Mucosa of descending colon (tissue), 3 donors: ENCODE results near the gene EDN3. TPM values are rescaled to one million over a fixed set of nuclear protein-coding genes. Genes with fewer than 3 reads are reported as not detected.

ENCODE experiments used
- ATAC-seq: fragments of 200-7000 bp; cut with Tn5 transposase; one replicate; pipeline ENCODE4 v1.9.1; 2020; ENCODE audit warnings: mild to moderate bottlenecking, moderate library complexity
- DNase-seq, 3 donors: peaks; one replicate each; pipeline ENCODE4 v3.0.0-alpha.2; 2020
- H3K36me3 ChIP-seq: fragments of 200-600 bp; one replicate; pipeline ENCODE4 v1.8.0; 2021; ENCODE audit warnings: low read depth, mild to moderate bottlenecking
- H3K4me1 ChIP-seq: fragments of 200-600 bp; one replicate; pipeline ENCODE4 v1.8.0; 2021; ENCODE audit warnings: low read depth, mild to moderate bottlenecking
- H3K4me3 ChIP-seq: fragments of 200-600 bp; one replicate; pipeline ENCODE4 v1.8.0; 2021; ENCODE audit warnings: mild to moderate bottlenecking
- H3K9me3 ChIP-seq: fragments of 200-600 bp; one replicate; pipeline ENCODE4 v1.8.0; 2021; ENCODE audit warnings: mild to moderate bottlenecking
- intact Hi-C, 2 donors: fragments of 100-400 bp; cut with DNase I in 1 of 2; cut with micrococcal nuclease in 1 of 2; formaldehyde crosslinking; loops; one replicate each; pipeline versions ENCODE4 v1.11.0 to v1.11.1; 2022; cut with DNase I, micrococcal nuclease
- total RNA-seq, 3 donors: library from RNA; stranded (reverse); fragmentation: NEBNext Ultra II Directional in 2 of 3; extraction: Animal tissue kit (Norgen Biotek cat#: 25700) in 2 of 3; gene quantifications; one replicate each; pipeline versions ENCODE4 v1.2.1 to v1.2.4, GENCODE V29; 2021 to 2023
- TF ChIP-seq, protein P1 (sequence below): fragments of 200-600 bp; IDR thresholded peaks from one replicate; pipeline ENCODE4 v1.8.0; 2022; ENCODE audit warnings: antibody characterized with exemption, mild to moderate bottlenecking
- donor health status: DM: no; HTN: no; CAD: no; lungs with moderate emphysema.
- donor health status: DM: no; HTN: no; CAD: no.
- donor health status: DM: no; HTN: yes; CAD: no.

Gene EDN3
- total RNA-seq, 3 donors from 2014 or later, result 34.3 to 80.4 (median 51.1) TPM

DNA sequence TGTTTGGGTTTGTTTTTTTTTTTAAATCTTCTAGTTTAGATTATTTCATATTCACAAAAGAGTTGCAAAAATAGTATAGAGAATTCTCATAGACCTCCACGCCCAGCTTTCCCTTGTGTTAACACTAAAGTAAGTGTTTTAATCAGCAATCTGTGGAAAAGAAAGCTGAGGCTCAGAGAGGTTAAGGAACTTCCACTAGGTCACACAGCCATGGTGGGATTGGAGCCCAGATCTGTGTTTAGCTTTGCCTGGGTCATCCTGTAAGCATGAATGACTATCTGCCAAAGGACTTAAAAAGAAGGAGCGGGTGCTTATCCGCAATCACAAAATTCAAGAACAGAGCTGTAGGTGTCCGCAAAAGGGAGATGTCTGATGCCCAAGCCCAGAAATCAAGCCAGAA is 60.5 kb downstream of the EDN3 start:
- no peaks in the 10 kb centered on the region for H3K36me3 ChIP-seq
- no peak overlapping the region for H3K4me3 ChIP-seq
- H3K9me3 ChIP-seq, result no peaks in the 10 kb centered on the region
- no peaks in the 10 kb centered on the region for H3K4me1 ChIP-seq
- ATAC-seq, result no peak
- intact Hi-C loops, result no loop called here
- TF ChIP-seq, protein P1, sequence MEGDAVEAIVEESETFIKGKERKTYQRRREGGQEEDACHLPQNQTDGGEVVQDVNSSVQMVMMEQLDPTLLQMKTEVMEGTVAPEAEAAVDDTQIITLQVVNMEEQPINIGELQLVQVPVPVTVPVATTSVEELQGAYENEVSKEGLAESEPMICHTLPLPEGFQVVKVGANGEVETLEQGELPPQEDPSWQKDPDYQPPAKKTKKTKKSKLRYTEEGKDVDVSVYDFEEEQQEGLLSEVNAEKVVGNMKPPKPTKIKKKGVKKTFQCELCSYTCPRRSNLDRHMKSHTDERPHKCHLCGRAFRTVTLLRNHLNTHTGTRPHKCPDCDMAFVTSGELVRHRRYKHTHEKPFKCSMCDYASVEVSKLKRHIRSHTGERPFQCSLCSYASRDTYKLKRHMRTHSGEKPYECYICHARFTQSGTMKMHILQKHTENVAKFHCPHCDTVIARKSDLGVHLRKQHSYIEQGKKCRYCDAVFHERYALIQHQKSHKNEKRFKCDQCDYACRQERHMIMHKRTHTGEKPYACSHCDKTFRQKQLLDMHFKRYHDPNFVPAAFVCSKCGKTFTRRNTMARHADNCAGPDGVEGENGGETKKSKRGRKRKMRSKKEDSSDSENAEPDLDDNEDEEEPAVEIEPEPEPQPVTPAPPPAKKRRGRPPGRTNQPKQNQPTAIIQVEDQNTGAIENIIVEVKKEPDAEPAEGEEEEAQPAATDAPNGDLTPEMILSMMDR, result no peak
- no peak for DNase-seq

DNA sequence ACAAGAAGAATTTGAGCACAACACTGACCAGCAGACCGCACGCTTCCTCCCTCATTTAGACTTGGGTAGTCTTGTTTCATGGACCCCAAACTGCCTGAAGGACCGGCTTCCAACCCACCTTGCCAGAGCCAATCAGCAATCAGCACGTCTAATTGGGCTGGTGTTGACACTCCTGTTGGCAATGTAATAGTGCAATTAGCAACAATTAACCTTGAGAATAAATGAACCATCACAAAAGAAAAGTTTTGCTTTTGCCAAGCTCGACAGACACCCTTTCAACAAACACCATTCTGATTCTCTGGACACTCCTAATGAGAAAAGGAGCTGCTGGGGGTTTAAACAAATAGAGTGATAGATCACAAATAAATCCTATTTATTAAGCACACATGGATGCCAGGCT is 61.0 kb downstream of the EDN3 start:
- no peaks in the 10 kb centered on the region for H3K36me3 ChIP-seq
- ATAC-seq (no peak), DNase-seq (no peak)
- intact Hi-C loops, result no loop called here
- TF ChIP-seq, protein P1, result no peak
- H3K4me3 ChIP-seq, result no peak overlapping the region
- no peaks in the 10 kb centered on the region for H3K4me1 ChIP-seq
- H3K9me3 ChIP-seq, result no peaks in the 10 kb centered on the region

DNA sequence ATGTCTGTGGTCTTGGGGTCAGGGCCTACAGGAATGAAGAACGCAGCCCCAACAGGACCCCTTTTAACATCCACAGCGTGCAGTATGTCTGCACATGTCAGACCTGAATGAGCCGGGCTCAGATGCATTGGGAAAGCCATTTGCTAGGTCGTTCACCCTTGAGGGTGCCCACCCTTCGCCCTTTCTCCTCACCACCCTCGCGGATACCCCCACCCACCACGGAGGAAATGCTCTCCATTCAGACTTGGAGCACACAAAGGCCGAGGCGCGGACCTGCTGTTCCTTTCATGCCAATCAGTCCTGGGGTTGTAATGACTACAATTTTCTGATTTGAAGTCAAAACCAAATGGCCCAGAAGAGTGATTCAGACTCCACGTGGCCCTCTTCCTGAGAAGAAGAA is 62.7 kb downstream of the EDN3 start:
- no peaks in the 10 kb centered on the region for H3K4me1 ChIP-seq
- no peak overlapping the region for H3K4me3 ChIP-seq
- no peak for DNase-seq
- no peak for ATAC-seq
- no peaks in the 10 kb centered on the region for H3K9me3 ChIP-seq
- TF ChIP-seq, protein P1, result no peak
- H3K36me3 ChIP-seq, result no peaks in the 10 kb centered on the region
- intact Hi-C loops, result no loop called here

DNA sequence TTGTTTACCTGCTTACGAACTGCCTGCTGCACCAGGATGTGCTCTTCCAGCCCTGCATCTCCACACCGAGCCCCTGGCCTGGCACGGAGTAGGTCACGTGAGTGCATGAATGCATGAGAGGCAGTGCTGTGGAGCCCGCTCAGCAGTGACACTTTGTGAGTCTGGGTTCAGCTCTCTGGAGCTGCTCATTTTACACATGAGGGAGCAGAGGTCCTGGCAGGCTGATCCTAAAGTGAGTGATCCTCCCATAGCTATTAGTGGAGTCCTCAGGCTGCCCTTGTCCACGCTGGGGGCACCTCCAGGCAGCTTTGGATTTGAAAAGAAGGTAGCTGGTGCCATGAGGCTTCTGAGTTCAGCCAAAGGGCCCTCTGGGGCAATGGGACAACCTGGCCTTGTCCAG is 64.2 kb downstream of the EDN3 start:
- DNase-seq (no peak), ATAC-seq (no peak)
- H3K4me3 ChIP-seq, result no peak overlapping the region
- H3K9me3 ChIP-seq, result no peaks in the 10 kb centered on the region
- intact Hi-C loops, result no loop called here
- H3K4me1 ChIP-seq, result no peaks in the 10 kb centered on the region
- H3K36me3 ChIP-seq, result no peaks in the 10 kb centered on the region
- TF ChIP-seq, protein P1, result no peak

DNA sequence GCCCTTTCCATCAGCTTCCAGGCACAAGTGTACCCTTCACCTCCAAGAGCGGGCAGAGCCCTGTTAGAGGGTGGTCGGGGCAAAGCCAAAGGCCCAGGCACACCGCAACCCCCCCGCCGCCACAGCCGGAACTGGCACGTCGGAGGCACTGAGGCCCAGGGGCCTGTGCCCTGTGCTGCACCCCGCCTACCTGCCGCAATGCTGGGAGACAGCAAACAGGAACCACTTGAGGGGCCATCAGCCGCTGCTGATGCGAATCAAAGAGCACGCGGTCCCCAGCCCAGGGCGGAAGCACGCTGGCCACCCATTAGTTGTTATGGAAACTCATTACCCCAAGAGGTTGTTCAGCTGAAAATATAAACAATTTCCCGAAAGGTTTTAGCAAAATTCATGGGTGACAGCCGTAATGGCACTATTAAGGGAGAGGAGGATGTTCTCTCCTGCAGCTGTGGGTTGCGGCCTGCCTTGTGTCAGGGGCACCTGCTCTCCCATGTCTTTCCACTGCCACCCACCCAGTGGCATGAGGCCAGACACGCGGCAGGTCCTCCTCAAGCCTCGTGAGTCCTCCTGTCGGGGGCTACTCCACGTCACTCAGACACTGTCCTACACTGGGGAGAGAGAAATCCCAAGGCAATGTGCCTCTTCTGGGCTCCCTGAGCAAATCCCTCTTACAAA is 65.3 kb downstream of the EDN3 start:
- Histone ChIP-seq H3K4me3 (no peak overlapping the region), H3K9me3 (no peaks in the 10 kb centered on the region), H3K4me1 (no peaks in the 10 kb centered on the region), H3K36me3 (no peaks in the 10 kb centered on the region)
- ATAC-seq, result no peak
- no peak for DNase-seq
- TF ChIP-seq, protein P1, result no peak
- intact Hi-C loops, result no loop called here

DNA sequence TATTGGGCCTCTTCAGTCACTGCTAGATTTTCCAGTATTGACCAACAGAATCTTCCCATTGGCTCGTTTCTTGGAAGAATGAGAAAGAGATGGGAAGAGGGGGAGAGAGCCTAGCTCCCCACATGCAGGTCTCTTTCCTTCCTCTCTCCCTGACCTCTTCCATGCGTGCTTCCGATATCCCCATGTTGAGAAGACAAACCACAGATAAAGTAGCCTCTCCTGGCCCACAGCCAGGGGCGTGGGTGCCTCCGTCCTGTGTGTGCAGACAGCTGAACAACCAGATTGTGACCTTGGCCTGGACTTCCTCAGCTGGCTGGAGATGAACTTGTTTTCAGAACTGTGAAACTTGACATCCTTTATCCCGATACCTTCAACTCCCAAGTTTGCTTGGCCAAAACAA is 71.0 kb downstream of the EDN3 start:
- no peak for ATAC-seq
- Histone ChIP-seq H3K4me3 (no peak overlapping the region), H3K36me3 (no peaks in the 10 kb centered on the region), H3K9me3 (no peaks in the 10 kb centered on the region), H3K4me1 (no peaks in the 10 kb centered on the region)
- TF ChIP-seq, protein P1, result no peak
- DNase-seq, result no peak
- intact Hi-C loops, result no loop called here
